Rectal smooth muscle tissue (tissue), 1 donor: ENCODE measurements around the gene ATAD3B.
"Not testable (repeated sequence)": the region's sequence is repeated elsewhere in the genome, so short reads cannot be mapped to it uniquely, and the experiment has no call there.

ENCODE experiments used
- H3K27ac ChIP-seq: one replicate; pipeline ENCODE4 v1.7.0; 2013; ENCODE audit warnings: low read depth, low read length, inconsistent platforms
- H3K27me3 ChIP-seq: one replicate; pipeline ENCODE4 v1.7.0; 2013; ENCODE audit warnings: low read length; ENCODE audit not compliant: control insufficient read depth, insufficient read depth
- H3K36me3 ChIP-seq: one replicate; pipeline ENCODE4 v1.7.0; 2013; ENCODE audit warnings: low read length; ENCODE audit not compliant: control insufficient read depth, insufficient read depth
- H3K4me1 ChIP-seq: one replicate; pipeline ENCODE4 v1.7.0; 2013; ENCODE audit warnings: low read length; ENCODE audit not compliant: control insufficient read depth, insufficient read depth
- H3K4me3 ChIP-seq: one replicate; pipeline ENCODE4 v1.7.0; 2013; ENCODE audit warnings: low read length
- H3K9ac ChIP-seq: one replicate; pipeline ENCODE4 v1.7.0; 2013; ENCODE audit warnings: low read length

ATAD3B gene

GRCh38 chr1:1461721-1462317 lies 9.7 kb upstream of the ATAD3B start:
- H3K4me3 ChIP-seq: no peak overlapping the region
- no peak overlapping the region for H3K9ac ChIP-seq
- no peaks in the 10 kb centered on the region for H3K4me1 ChIP-seq
- no peaks in the 10 kb centered on the region for H3K36me3 ChIP-seq
- H3K27ac ChIP-seq: no peak overlapping the region
- H3K27me3 ChIP-seq: no peaks in the 10 kb centered on the region

DNA sequence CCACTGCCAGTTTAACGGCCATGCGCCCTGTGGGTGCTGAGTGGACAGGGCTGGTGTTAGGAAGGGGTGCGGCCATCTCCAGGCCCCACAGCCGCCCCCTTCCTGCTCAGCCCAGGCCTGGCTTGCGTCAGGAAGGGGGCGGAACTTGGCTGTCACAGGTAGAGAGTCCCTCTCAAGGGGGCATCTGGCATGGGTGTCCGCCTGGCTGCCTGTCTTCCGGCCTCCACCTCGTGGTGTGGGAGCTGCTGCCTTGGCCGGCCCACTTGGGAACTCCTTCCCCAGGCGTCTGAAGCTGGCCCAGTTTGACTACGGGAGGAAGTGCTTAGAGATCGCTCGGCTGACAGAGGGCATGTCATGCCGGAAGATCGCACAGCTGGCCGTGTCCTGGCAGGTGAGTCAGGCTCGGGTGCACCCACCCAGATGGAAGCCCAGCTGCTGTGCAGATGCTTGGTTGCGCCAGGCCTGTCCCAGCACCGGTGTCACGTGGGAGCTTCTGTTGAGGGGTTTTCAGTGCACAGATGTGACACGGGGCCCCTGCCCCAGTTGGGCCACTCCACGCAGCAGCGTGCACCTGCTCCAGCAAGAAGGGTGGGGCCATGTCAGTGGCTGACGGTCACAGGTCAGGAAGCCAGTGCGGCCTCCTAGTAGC lies 9.1 kb upstream of the ATAD3B start:
- Histone ChIP-seq H3K9ac (no peak overlapping the region), H3K36me3 (no peaks in the 10 kb centered on the region), H3K4me3 (no peak overlapping the region), H3K4me1 (no peaks in the 10 kb centered on the region), H3K27ac (no peak overlapping the region), H3K27me3 (no peaks in the 10 kb centered on the region)

GRCh38 chr1:1463312-1463711 lies 8.3 kb upstream of the ATAD3B start:
- H3K36me3 ChIP-seq: no peaks in the 10 kb centered on the region
- no peaks in the 10 kb centered on the region for H3K4me1 ChIP-seq
- H3K4me3 ChIP-seq: no peak overlapping the region
- H3K27ac ChIP-seq: no peak overlapping the region
- no peak overlapping the region for H3K9ac ChIP-seq
- H3K27me3 ChIP-seq: no peaks in the 10 kb centered on the region

DNA sequence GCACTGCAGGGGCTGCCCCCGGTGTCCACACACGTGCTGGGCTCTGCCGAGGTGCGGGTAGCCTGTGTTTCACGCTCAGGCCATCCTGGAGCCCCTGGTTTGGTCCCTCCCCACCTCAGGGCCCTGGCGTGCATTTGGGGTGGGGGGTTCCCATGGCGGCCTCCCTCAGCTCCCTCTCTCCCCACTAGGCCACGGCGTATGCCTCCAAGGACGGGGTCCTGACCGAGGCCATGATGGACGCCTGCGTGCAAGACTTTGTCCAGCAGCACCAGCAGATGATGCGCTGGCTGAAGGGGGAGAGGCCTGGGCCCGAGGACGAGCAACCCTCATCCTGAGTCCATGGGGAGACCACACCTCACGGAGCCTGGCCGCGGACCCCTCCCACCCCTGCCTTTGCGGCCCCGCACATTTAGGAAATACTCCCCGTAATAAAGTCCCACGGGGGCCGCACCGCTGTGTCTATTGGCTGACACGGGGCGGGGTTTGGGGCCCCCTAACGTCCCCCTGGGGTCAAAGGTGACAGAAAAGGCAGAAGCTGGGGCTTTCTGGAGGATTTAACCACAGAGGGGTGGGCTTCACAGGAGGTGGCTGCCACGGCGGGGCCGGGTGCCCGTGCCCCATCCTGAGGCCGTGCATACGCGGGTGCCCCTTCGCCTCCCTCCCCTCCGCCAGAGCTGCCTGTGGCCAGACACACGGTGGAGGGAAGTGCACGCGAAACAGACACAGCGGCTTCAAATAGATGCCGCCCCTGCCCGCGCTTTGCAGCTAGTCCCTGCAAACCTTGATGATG lies 3.2 kb upstream of the ATAD3B start:
- H3K4me3 ChIP-seq, H3K27ac ChIP-seq, H3K4me1 ChIP-seq, H3K27me3 ChIP-seq, H3K36me3 ChIP-seq, H3K9ac ChIP-seq: not testable (repeated sequence)

DNA sequence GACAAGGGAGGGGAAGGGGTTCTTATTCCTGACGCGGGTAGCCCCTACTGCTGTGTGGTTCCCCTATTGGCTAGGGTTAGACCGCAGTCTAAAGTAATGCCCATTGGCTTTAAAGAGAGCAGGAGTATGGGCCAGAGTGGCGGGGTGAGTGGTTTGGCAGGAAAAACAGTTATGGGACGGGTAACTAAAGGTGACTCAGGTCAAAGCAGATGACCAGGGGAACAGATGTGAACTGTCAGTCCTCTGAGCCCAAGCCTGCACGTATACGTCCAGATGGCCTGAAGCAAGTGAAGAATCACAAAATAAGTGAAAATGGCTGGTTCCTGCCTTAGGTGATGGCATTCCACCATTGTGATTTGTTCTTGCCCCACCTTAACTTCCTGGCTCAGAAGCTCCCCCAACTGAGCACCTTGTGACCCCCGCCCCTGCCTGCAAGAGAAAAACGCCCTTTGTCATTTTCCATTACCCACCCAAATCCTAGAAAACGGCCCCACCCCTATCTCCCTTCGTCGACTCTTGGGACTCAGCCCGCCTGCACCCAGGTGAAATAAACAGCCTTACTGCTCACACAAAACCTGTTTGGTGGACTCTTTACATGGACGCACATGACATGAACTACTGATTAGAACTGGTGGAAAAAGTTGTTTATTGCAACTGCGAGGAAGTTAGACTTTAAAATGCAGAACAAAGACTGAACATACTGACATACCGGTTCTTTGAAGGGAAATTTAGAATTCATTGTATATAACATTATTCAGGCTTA lies 758 bp upstream of the ATAD3B start:
- peaks cover 2% of the 10 kb centered on the region for H3K4me1 ChIP-seq

GRCh38 chr1:1472053-1472876 lies 700 bp downstream of the ATAD3B start:
- not testable (repeated sequence) for H3K9ac ChIP-seq, H3K4me1 ChIP-seq, H3K27me3 ChIP-seq, H3K27ac ChIP-seq, H3K36me3 ChIP-seq
- peak overlapping the region; percentile 70 for H3K4me3 ChIP-seq

More for the DNA sequence above, 758 bp upstream of the ATAD3B start:
- H3K4me3 ChIP-seq: peak overlapping the region; percentile 83
- no peak overlapping the region for H3K9ac ChIP-seq
- H3K27me3 ChIP-seq: no peaks in the 10 kb centered on the region
- H3K36me3 ChIP-seq: no peaks in the 10 kb centered on the region
- peak overlapping the region; percentile 82 for H3K27ac ChIP-seq

- not testable (repeated sequence) for H3K27me3 ChIP-seq, H3K4me3 ChIP-seq, H3K27ac ChIP-seq, H3K4me1 ChIP-seq, H3K9ac ChIP-seq
- peaks cover 13% of the 10 kb centered on the region for H3K36me3 ChIP-seq
Measured at GRCh38 chr1:1476011-1476410, 4.4 kb downstream of the ATAD3B start.

GRCh38 chr1:1477206-1477605 lies 5.6 kb downstream of the ATAD3B start:
- Histone ChIP-seq H3K9ac (no peak overlapping the region), H3K36me3 (peaks cover 13% of the 10 kb centered on the region)

DNA sequence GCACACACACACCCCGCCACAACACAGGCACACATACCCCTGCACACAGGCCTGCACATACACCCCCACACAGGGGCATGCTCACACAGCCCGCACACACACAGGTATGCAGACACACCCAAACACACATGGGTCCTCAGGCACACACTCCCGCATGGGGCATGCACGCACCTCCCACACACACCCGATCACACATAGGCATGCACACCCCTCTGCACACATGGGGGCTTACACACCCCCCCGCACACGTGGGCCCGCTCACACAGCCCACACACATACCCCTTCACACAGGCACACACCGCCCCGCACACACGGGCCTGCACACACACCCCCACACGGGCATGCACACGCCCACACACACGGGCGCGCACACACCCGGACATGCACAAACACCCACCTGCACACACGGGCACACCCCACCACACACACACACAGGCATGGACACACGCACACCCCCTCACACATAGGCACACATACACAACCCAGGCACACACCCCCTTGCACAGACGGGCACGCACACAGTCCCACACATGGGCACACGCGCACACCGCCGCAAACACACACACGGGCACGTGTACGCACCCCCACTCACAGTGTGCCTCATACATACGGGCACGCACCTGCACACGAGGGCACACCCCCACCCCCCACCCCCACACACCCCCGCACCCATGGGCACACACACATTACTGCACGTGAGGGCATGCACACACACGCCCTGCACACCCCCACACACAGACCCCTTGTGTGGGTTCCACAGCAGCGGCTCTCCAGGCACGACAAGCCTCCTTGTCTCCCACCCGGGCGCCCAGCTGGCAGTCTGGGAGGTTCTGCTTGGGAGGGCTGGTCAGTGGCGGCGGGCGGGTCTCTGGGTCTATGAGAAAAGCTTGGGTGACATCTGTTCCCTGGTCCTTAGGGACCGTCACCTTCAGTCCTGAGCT lies 8.3 kb downstream of the ATAD3B start:
- Histone ChIP-seq H3K36me3 (peaks cover 23% of the 10 kb centered on the region), H3K27ac (no peak overlapping the region)

More at GRCh38 chr1:1477206-1477605, 5.6 kb downstream of the ATAD3B start:
- Histone ChIP-seq H3K27me3 (no peaks in the 10 kb centered on the region), H3K4me3 (no peak overlapping the region), H3K4me1 (peaks cover 2% of the 10 kb centered on the region), H3K27ac (no peak overlapping the region)

GRCh38 chr1:1480488-1480867 lies 8.9 kb downstream of the ATAD3B start:
- H3K36me3 ChIP-seq: peaks cover 23% of the 10 kb centered on the region

More for the DNA sequence above, 8.3 kb downstream of the ATAD3B start:
- H3K27me3 ChIP-seq: no peaks in the 10 kb centered on the region
- no peak overlapping the region for H3K9ac ChIP-seq
- no peak overlapping the region for H3K4me3 ChIP-seq
- no peaks in the 10 kb centered on the region for H3K4me1 ChIP-seq

DNA sequence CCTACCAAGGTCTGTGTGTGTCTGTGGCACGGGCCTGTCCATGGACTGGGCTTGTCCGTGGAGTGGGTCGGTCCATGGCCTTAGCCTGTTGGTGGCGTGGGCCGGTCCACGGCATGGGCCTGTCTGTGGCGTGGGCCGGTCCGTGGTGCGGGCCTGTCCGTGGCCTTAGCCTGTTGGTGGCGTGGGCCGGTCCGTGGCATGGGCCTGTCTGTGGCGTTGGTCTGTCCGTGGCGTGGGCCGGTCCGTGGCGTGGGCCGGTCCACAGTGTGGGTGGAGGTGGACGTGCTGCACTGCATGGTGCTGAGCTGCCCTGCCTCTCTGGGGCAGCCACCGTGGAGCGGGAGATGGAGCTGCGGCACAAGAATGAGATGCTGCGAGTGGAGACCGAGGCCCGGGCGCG lies 10.2 kb downstream of the ATAD3B start:
- not testable (repeated sequence) for H3K9ac ChIP-seq, H3K27ac ChIP-seq, H3K4me1 ChIP-seq, H3K27me3 ChIP-seq, H3K4me3 ChIP-seq
- peaks cover 23% of the 10 kb centered on the region for H3K36me3 ChIP-seq

More at GRCh38 chr1:1480488-1480867, 8.9 kb downstream of the ATAD3B start:
- not testable (repeated sequence) for H3K9ac ChIP-seq, H3K4me3 ChIP-seq, H3K27ac ChIP-seq, H3K4me1 ChIP-seq, H3K27me3 ChIP-seq
